Middle frontal gyrus (tissue), 1 donor: Measurements from ENCODE around the gene CTNNA2.
"Not testable (repeated sequence)": the region's sequence is repeated elsewhere in the genome, so short reads cannot be mapped to it uniquely, and the experiment has no call there.

ENCODE experiments used
- DNase-seq: peaks from one replicate; pipeline ENCODE4 v3.0.0-alpha.2; 2015; ENCODE audit warnings: low spot score; ENCODE audit errors: extremely low spot score

CTNNA2 gene

GRCh38 chr2:80136338-80136737 is 623.5 kb downstream of the CTNNA2 start:
- no peak for DNase-seq

- no peak for DNase-seq
Observed at GRCh38 chr2:80139001-80139400, 626.1 kb downstream of the CTNNA2 start.

GRCh38 chr2:80141007-80141726 is 628.3 kb downstream of the CTNNA2 start:
- DNase-seq, result no peak

- DNase-seq, result no peak
Observed at GRCh38 chr2:80145499-80145898, 632.6 kb downstream of the CTNNA2 start.

GRCh38 chr2:80146757-80147156 is 633.9 kb downstream of the CTNNA2 start:
- DNase-seq, result not testable (repeated sequence)

GRCh38 chr2:80147690-80148089 is 634.8 kb downstream of the CTNNA2 start:
- DNase-seq, result no peak

GRCh38 chr2:80148906-80149305 is 636.1 kb downstream of the CTNNA2 start:
- no peak for DNase-seq

GRCh38 chr2:80149991-80150390 is 637.1 kb downstream of the CTNNA2 start:
- no peak for DNase-seq

GRCh38 chr2:80151248-80151647 is 638.4 kb downstream of the CTNNA2 start:
- no peak for DNase-seq

GRCh38 chr2:80151651-80152050 is 638.8 kb downstream of the CTNNA2 start:
- DNase-seq, result no peak

GRCh38 chr2:80153151-80153550 is 640.3 kb downstream of the CTNNA2 start:
- DNase-seq, result no peak

- no peak for DNase-seq
Observed at GRCh38 chr2:80153768-80154167, 640.9 kb downstream of the CTNNA2 start.

- DNase-seq, result no peak
Observed at GRCh38 chr2:80154231-80154915, 641.5 kb downstream of the CTNNA2 start.

GRCh38 chr2:80164375-80164774 is 651.5 kb downstream of the CTNNA2 start:
- DNase-seq, result no peak

- no peak for DNase-seq
Observed at GRCh38 chr2:80166483-80167171, 653.8 kb downstream of the CTNNA2 start.

- DNase-seq, result no peak
Observed at GRCh38 chr2:80167284-80167808, 654.5 kb downstream of the CTNNA2 start.

- DNase-seq, result no peak
Observed at GRCh38 chr2:80168037-80168436, 655.2 kb downstream of the CTNNA2 start.

- DNase-seq, result no peak
Observed at GRCh38 chr2:80168801-80169200, 656.0 kb downstream of the CTNNA2 start.

- DNase-seq, result no peak
Observed at GRCh38 chr2:80169811-80170594, 657.2 kb downstream of the CTNNA2 start.

- no peak for DNase-seq
Observed at GRCh38 chr2:80185091-80185490, 672.2 kb downstream of the CTNNA2 start.

- DNase-seq, result no peak
Observed at GRCh38 chr2:80186262-80186661, 673.4 kb downstream of the CTNNA2 start.
